IPS-20b (cell line): ENCODE results near the gene NLK.
"Not testable (repeated sequence)": the region's sequence is repeated elsewhere in the genome, so short reads cannot be mapped to it uniquely, and the experiment has no call there.

Source experiments
- H3K27ac ChIP-seq: one replicate; pipeline ENCODE4 v1.5.1; 2013; ENCODE audit warnings: low read length
- H3K27me3 ChIP-seq: 2 replicates; pipeline ENCODE4 v1.6.1; 2013; ENCODE audit warnings: mild to moderate bottlenecking, low read length, inconsistent platforms; ENCODE audit not compliant: insufficient read depth
- H3K36me3 ChIP-seq: 2 replicates; pipeline ENCODE4 v1.6.1; 2013; ENCODE audit warnings: low read depth, mild to moderate bottlenecking, inconsistent platforms, low read length, moderate library complexity; ENCODE audit not compliant: insufficient read depth
- H3K4me1 ChIP-seq: 2 replicates; pipeline ENCODE4 v1.6.1; 2013; ENCODE audit warnings: mild to moderate bottlenecking, control low read depth, inconsistent platforms, low read length, moderate library complexity; ENCODE audit not compliant: insufficient read depth
- H3K4me3 ChIP-seq: 2 replicates; pipeline ENCODE4 v1.5.1; 2013; ENCODE audit warnings: mild to moderate bottlenecking, low read length, inconsistent platforms
- H3K9ac ChIP-seq: 2 replicates; pipeline ENCODE4 v1.6.1; 2013; ENCODE audit warnings: low read depth, mild to moderate bottlenecking, inconsistent platforms, low read length, moderate library complexity
- H3K9me3 ChIP-seq: 2 replicates; pipeline ENCODE4 v1.6.1; 2013; ENCODE audit warnings: mild to moderate bottlenecking, low read depth, low read length, inconsistent platforms; ENCODE audit not compliant: insufficient read depth

The NLK gene

GRCh38 chr17:28238547-28239270, 196.2 kb downstream of the NLK start:
- not testable (repeated sequence) for H3K4me1 ChIP-seq, H3K27ac ChIP-seq, H3K4me3 ChIP-seq, H3K36me3 ChIP-seq, H3K9ac ChIP-seq, H3K27me3 ChIP-seq, H3K9me3 ChIP-seq

- H3K9ac ChIP-seq, result no peak overlapping the region
- H3K4me3 ChIP-seq, result no peak overlapping the region
Measured at GRCh38 chr17:28239271-28239624, 196.8 kb downstream of the NLK start.

GRCh38 chr17:28240688-28241340, 198.3 kb downstream of the NLK start:
- H3K36me3 ChIP-seq, result no peaks in the 10 kb centered on the region
- no peak overlapping the region for H3K9ac ChIP-seq
- no peak overlapping the region for H3K4me3 ChIP-seq
- H3K27me3 ChIP-seq, result no peaks in the 10 kb centered on the region
- H3K27ac ChIP-seq, result no peak overlapping the region
- H3K4me1 ChIP-seq, result no peaks in the 10 kb centered on the region
- H3K9me3 ChIP-seq, result no peaks in the 10 kb centered on the region

More at GRCh38 chr17:28239271-28239624, 196.8 kb downstream of the NLK start:
- Histone ChIP-seq H3K27me3 (no peaks in the 10 kb centered on the region), H3K36me3 (no peaks in the 10 kb centered on the region), H3K27ac (no peak overlapping the region), H3K4me1 (no peaks in the 10 kb centered on the region), H3K9me3 (no peaks in the 10 kb centered on the region)

- Histone ChIP-seq H3K36me3 (no peaks in the 10 kb centered on the region), H3K27ac (no peak overlapping the region), H3K4me3 (no peak overlapping the region), H3K4me1 (no peaks in the 10 kb centered on the region), H3K9me3 (no peaks in the 10 kb centered on the region), H3K9ac (no peak overlapping the region), H3K27me3 (no peaks in the 10 kb centered on the region)
Measured at GRCh38 chr17:28242791-28243190, 200.3 kb downstream of the NLK start.

- not testable (repeated sequence) for H3K27me3 ChIP-seq, H3K9ac ChIP-seq, H3K4me1 ChIP-seq, H3K9me3 ChIP-seq, H3K36me3 ChIP-seq, H3K27ac ChIP-seq, H3K4me3 ChIP-seq
Measured at GRCh38 chr17:28243268-28243667, 200.8 kb downstream of the NLK start.

- H3K4me1 ChIP-seq, result no peaks in the 10 kb centered on the region
- no peaks in the 10 kb centered on the region for H3K9me3 ChIP-seq
- H3K4me3 ChIP-seq, result no peak overlapping the region
- H3K27me3 ChIP-seq, result no peaks in the 10 kb centered on the region
- H3K9ac ChIP-seq, result no peak overlapping the region
- no peak overlapping the region for H3K27ac ChIP-seq
- H3K36me3 ChIP-seq, result no peaks in the 10 kb centered on the region
Measured at GRCh38 chr17:28244446-28244845, 202.0 kb downstream of the NLK start.
